ENCODE data around the gene CROCC2.

CROCC2 gene

GRCh38 chr2:240902615-240903041 is 3.5 kb upstream of the CROCC2 start:
- H3K27ac ChIP-seq: no peak overlapping the region
- no peaks in the 10 kb centered on the region for H3K9me3 ChIP-seq (ENCODE audit: control insufficient read depth, low read length)
- H3K36me3 ChIP-seq (ENCODE audit: control insufficient read depth, insufficient read depth, low read length): no peaks in the 10 kb centered on the region
- H3K9ac ChIP-seq: no peak overlapping the region
- peaks cover 11% of the 10 kb centered on the region for H3K4me1 ChIP-seq
- TF ChIP-seq, protein P1, sequence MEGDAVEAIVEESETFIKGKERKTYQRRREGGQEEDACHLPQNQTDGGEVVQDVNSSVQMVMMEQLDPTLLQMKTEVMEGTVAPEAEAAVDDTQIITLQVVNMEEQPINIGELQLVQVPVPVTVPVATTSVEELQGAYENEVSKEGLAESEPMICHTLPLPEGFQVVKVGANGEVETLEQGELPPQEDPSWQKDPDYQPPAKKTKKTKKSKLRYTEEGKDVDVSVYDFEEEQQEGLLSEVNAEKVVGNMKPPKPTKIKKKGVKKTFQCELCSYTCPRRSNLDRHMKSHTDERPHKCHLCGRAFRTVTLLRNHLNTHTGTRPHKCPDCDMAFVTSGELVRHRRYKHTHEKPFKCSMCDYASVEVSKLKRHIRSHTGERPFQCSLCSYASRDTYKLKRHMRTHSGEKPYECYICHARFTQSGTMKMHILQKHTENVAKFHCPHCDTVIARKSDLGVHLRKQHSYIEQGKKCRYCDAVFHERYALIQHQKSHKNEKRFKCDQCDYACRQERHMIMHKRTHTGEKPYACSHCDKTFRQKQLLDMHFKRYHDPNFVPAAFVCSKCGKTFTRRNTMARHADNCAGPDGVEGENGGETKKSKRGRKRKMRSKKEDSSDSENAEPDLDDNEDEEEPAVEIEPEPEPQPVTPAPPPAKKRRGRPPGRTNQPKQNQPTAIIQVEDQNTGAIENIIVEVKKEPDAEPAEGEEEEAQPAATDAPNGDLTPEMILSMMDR (IDR thresholded peaks at IDR 0.05): no peak
- H3K4me3 ChIP-seq (ENCODE audit: low read depth, low read length): no peak overlapping the region
- peak overlapping the region; percentile 35 for H2AFZ ChIP-seq
- H3K4me2 ChIP-seq (ENCODE audit: low read length): no peak overlapping the region
- H3K27me3 ChIP-seq (ENCODE audit: control insufficient read depth, insufficient read depth, low read length): no peaks in the 10 kb centered on the region
- H3K79me2 ChIP-seq: no peaks in the 10 kb centered on the region

- H3K4me1 ChIP-seq: peaks cover 11% of the 10 kb centered on the region
- no peaks in the 10 kb centered on the region for H3K9me3 ChIP-seq (ENCODE audit: control insufficient read depth, low read length)
- no peak overlapping the region for H2AFZ ChIP-seq
- no peaks in the 10 kb centered on the region for H3K27me3 ChIP-seq (ENCODE audit: control insufficient read depth, insufficient read depth, low read length)
- no peak overlapping the region for H3K4me3 ChIP-seq (ENCODE audit: low read depth, low read length)
- H3K36me3 ChIP-seq (ENCODE audit: control insufficient read depth, insufficient read depth, low read length): no peaks in the 10 kb centered on the region
- H3K4me2 ChIP-seq (ENCODE audit: low read length): no peak overlapping the region
- no peaks in the 10 kb centered on the region for H3K79me2 ChIP-seq
- no peak overlapping the region for H3K9ac ChIP-seq
- TF ChIP-seq, protein P1 (IDR thresholded peaks at IDR 0.05): no peak
- no peak overlapping the region for H3K27ac ChIP-seq
Observed at GRCh38 chr2:240903191-240904060, 2.7 kb upstream of the CROCC2 start.

DNA sequence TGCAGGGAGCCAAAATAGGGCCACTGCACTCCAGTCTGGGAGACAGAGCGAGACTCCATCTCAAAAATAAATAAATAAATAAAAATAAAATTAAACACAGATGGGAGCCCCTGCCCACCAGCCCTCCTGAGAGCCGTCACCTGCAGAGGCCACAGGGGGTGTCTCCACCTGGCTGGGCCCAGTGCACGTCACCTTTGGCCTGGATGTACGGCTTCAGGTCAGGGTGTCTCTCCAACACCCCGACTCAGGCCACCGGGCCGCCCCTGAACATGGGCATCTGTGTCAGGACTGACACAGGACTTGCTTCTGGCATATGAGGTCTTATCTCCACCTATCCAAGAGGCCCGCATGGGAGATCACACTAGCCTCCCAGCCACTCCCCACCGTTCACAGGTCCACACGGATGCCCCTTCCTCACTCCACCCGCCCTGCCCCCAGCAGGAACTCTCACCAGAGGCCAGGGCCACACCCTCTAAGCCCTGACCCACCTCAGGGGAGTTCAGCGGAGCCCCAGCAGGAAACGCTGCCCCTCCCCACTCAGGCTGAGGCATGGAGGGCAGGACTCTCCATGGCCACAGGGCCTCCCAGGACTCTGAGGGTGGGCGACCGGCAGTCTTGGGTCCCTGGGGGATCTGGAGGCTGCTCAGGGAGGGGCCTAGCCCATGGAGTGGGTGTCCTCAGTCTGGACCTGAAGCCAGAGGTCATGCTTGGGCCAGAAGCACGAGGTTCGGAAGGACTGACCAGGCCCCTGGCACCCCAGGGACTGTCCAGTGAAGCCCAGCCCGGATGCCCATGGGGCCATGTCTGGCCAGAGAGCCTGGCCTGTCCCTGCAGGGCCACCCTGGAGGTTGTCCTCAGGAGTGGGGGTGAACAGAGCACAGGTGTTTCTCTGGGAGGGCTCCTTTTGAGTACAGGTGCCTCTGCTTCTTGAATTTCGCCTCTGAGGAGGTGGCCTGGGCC is 1.6 kb upstream of the CROCC2 start:
- Histone ChIP-seq H3K4me1 (peaks cover 15% of the 10 kb centered on the region), H3K4me2 (ENCODE audit: low read length) (no peak overlapping the region), H3K36me3 (ENCODE audit: control insufficient read depth, insufficient read depth, low read length) (no peaks in the 10 kb centered on the region), H3K4me3 (ENCODE audit: low read depth, low read length) (no peak overlapping the region), H3K9ac (no peak overlapping the region), H3K79me2 (no peaks in the 10 kb centered on the region), H3K9me3 (ENCODE audit: control insufficient read depth, low read length) (no peaks in the 10 kb centered on the region), H2AFZ (no peak overlapping the region), H3K27ac (no peak overlapping the region), H3K27me3 (ENCODE audit: control insufficient read depth, insufficient read depth, low read length) (no peaks in the 10 kb centered on the region)
- TF ChIP-seq, protein P1 (IDR thresholded peaks at IDR 0.05): no peak

GRCh38 chr2:240905176-240905781 is 857 bp upstream of the CROCC2 start:
- peaks cover 20% of the 10 kb centered on the region for H3K4me1 ChIP-seq
- no peak overlapping the region for H3K27ac ChIP-seq
- H3K9ac ChIP-seq: no peak overlapping the region
- no peak overlapping the region for H2AFZ ChIP-seq
- H3K79me2 ChIP-seq: no peaks in the 10 kb centered on the region
- no peaks in the 10 kb centered on the region for H3K27me3 ChIP-seq (ENCODE audit: control insufficient read depth, insufficient read depth, low read length)
- H3K9me3 ChIP-seq (ENCODE audit: control insufficient read depth, low read length): no peaks in the 10 kb centered on the region
- TF ChIP-seq, protein P1 (IDR thresholded peaks at IDR 0.05): no peak
- no peaks in the 10 kb centered on the region for H3K36me3 ChIP-seq (ENCODE audit: control insufficient read depth, insufficient read depth, low read length)
- H3K4me3 ChIP-seq (ENCODE audit: low read depth, low read length): no peak overlapping the region
- no peak overlapping the region for H3K4me2 ChIP-seq (ENCODE audit: low read length)

Data from parathyroid adenoma (tissue), 2 donors.